Loucy (cell line): ENCODE data around the gene WBP1L.

Experiments
- H2AFZ ChIP-seq: fragments of 200-600 bp; sonication (generic); 2 replicates; pipeline ENCODE4 v1.6.0; 2016; ENCODE audit warnings: antibody characterized with exemption, mild to moderate bottlenecking, low read length, moderate library complexity
- H3F3A ChIP-seq: fragments of 200-600 bp; 2 replicates; pipeline ENCODE4 v1.6.0; 2016; ENCODE audit warnings: antibody characterized with exemption, low read depth, mild to moderate bottlenecking
- H3K27me3 ChIP-seq: fragments of 200-600 bp; sonication (generic); 2 replicates; pipeline ENCODE4 v1.6.1; 2014; ENCODE audit warnings: low read length, mild to moderate bottlenecking; ENCODE audit not compliant: insufficient read depth, poor library complexity, severe bottlenecking
- H3K36me3 ChIP-seq: fragments of 200-600 bp; sonication (generic); 2 replicates; pipeline ENCODE4 v1.6.1; 2016; ENCODE audit warnings: low read length; ENCODE audit not compliant: insufficient read depth
- H3K4me1 ChIP-seq: fragments of 200-600 bp; sonication (generic); 2 replicates; pipeline ENCODE4 v1.5.1; 2014; ENCODE audit warnings: low read length, mild to moderate bottlenecking; ENCODE audit not compliant: insufficient read depth, poor library complexity, severe bottlenecking
- H3K4me2 ChIP-seq: fragments of 200-600 bp; sonication (generic); 2 replicates; pipeline ENCODE4 v1.6.0; 2014; ENCODE audit warnings: antibody characterized with exemption, low read length, low read depth, mild to moderate bottlenecking; ENCODE audit not compliant: poor library complexity, severe bottlenecking
- H3K4me3 ChIP-seq: fragments of 200-600 bp; sonication (generic); 2 replicates; pipeline ENCODE4 v1.5.1; 2014; ENCODE audit warnings: low read length, mild to moderate bottlenecking, mixed read lengths; ENCODE audit not compliant: poor library complexity, severe bottlenecking
- H3K79me2 ChIP-seq: fragments of 200-600 bp; sonication (generic); 2 replicates; pipeline ENCODE4 v1.6.1; 2014; ENCODE audit warnings: low read length; ENCODE audit not compliant: insufficient read depth
- H3K9ac ChIP-seq: fragments of 200-600 bp; sonication (generic); 2 replicates; pipeline ENCODE4 v1.6.0; 2014; ENCODE audit warnings: mild to moderate bottlenecking, low read depth, low read length, moderate library complexity; ENCODE audit not compliant: poor library complexity, severe bottlenecking
- H3K9me2 ChIP-seq: fragments of 200-600 bp; sonication (generic); replicated peaks from 2 replicates; pipeline ENCODE4 v1.6.1; 2016; ENCODE audit warnings: low read depth, low read length, mixed read lengths
- H3K9me3 ChIP-seq: fragments of 200-600 bp; sonication (generic); 2 replicates; pipeline ENCODE4 v1.6.1; 2014; ENCODE audit warnings: mild to moderate bottlenecking, antibody characterized with exemption, low read length, low read depth; ENCODE audit not compliant: insufficient read depth
- H4K20me1 ChIP-seq: fragments of 200-600 bp; sonication (generic); 2 replicates; pipeline ENCODE4 v1.6.0; 2014; ENCODE audit warnings: antibody characterized with exemption, low read length, mild to moderate bottlenecking; ENCODE audit not compliant: insufficient read depth, poor library complexity, severe bottlenecking
- EZH2phosphoT487 ChIP-seq: fragments of 200-600 bp; IDR thresholded peaks from 2 replicates; pipeline ENCODE4 v1.6.1; 2018; ENCODE audit warnings: antibody characterized with exemption, mild to moderate bottlenecking, moderate library complexity, borderline replicate concordance
- TF ChIP-seq, protein P1 (sequence below): fragments of 200-600 bp; sonication (generic); conservative IDR thresholded peaks from 2 replicates; pipeline ENCODE4 v1.5.1; 2014; ENCODE audit warnings: mild to moderate bottlenecking, antibody characterized with exemption, low read length

The WBP1L gene

DNA sequence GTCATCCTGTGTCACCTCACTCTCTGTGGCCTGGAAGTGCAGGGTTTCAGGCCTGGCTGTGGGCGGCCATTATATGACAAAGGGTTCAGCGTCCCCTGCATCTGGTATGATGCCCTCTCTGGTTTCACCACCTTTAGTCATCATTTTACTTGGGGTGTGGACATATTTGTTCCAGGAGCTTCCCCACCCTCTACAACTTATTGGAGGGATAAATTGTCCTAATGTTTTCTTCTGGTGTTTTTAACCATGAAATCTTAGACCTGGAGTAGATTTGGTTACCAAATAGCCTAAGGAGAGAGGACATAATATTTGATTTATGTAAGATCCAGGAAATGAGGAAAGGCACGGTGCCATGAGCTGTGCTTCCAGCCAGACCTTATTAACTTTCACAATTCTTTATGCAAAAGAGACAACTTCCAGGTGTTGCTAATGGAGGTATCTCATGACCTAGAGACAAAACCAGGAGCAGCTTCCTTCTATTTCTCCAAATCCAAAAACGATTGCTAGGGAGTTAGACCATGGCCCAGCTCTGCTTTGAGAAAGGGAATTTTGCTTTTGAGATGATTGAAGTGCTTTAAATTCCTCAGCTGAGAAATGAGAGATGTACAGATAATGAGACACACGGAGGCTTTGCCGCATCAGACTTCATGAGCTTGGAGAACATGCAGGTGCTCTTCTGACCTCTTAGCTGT lies 20.9 kb downstream of the WBP1L start:
- H3K9me3 ChIP-seq = no peaks in the 10 kb centered on the region
- H3K4me2 ChIP-seq = no peak overlapping the region
- peaks cover 10% of the 10 kb centered on the region for H3K79me2 ChIP-seq

DNA sequence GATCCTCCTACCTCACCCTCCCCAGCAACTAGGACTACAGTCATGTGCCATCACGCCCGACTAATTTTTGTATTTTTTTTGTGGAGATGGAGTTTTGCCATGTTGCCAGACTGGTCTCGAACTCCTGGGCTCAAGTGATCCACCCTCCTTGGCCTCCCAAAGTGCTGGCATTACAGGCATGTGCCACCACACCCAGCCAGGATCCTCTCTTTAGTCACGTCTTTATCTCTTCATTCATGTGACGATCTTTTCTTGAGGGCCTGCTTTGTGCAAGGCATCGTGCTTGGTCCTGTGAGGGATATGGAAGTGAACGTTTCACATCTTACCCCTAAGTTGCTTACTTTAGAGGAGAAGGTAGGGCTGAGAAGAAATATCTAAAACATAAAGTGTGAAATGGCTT lies 21.6 kb downstream of the WBP1L start:
- Histone ChIP-seq H3K27me3 (no peaks in the 10 kb centered on the region), H4K20me1 (no peaks in the 10 kb centered on the region)

More for the DNA sequence above, 20.9 kb downstream of the WBP1L start:
- peaks cover 13% of the 10 kb centered on the region for H3K4me1 ChIP-seq
- no peak overlapping the region for H3K9ac ChIP-seq
- H3K4me3 ChIP-seq = no peak overlapping the region
- no peak overlapping the region for H2AFZ ChIP-seq
- no peak for TF ChIP-seq EZH2phosphoT487
- TF ChIP-seq, protein P1, sequence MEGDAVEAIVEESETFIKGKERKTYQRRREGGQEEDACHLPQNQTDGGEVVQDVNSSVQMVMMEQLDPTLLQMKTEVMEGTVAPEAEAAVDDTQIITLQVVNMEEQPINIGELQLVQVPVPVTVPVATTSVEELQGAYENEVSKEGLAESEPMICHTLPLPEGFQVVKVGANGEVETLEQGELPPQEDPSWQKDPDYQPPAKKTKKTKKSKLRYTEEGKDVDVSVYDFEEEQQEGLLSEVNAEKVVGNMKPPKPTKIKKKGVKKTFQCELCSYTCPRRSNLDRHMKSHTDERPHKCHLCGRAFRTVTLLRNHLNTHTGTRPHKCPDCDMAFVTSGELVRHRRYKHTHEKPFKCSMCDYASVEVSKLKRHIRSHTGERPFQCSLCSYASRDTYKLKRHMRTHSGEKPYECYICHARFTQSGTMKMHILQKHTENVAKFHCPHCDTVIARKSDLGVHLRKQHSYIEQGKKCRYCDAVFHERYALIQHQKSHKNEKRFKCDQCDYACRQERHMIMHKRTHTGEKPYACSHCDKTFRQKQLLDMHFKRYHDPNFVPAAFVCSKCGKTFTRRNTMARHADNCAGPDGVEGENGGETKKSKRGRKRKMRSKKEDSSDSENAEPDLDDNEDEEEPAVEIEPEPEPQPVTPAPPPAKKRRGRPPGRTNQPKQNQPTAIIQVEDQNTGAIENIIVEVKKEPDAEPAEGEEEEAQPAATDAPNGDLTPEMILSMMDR = no peak
- no peaks in the 10 kb centered on the region for H4K20me1 ChIP-seq
- no peaks in the 10 kb centered on the region for H3F3A ChIP-seq
- no peaks in the 10 kb centered on the region for H3K36me3 ChIP-seq
- H3K9me2 ChIP-seq = no peaks in the 10 kb centered on the region
- no peaks in the 10 kb centered on the region for H3K27me3 ChIP-seq

DNA sequence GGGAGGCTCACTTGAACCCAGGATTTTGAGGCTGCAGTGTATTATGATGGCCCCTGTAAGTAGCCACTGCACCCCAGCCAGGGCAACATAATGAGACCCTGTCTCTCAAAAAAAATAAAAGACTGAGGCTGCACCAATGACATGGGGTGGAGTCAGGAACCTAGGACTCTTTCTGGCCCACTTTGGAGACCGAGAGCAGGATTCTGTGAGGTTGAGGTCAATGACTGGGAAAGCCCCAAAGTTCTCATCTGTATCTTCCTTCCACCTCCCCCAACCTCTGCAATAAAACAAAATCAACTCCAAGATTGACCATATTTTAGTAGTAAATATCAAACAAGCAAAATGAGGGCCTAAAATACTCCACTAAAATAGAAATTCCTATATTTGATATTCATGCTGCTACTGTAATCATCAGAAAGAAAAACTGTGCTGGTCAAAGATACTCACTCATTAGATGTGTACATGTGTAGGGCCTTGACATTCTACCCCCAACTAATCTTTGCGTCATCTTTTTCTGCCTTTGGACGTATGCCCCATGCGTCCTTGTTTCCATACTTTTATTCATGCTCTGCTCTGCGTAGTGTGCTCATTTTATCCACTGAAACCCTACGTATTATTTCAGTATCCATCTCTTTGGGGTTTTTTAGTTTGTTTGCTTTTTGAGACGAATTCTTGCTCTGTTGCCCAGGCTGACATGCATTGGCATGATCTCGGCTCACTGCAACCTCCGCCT lies 23.8 kb downstream of the WBP1L start:
- Histone ChIP-seq H3K9me2 (no peaks in the 10 kb centered on the region), H3K36me3 (no peaks in the 10 kb centered on the region), H3K79me2 (peaks cover 4% of the 10 kb centered on the region; the same call in 1 of the 2 replicates), H3F3A (no peaks in the 10 kb centered on the region), H3K4me2 (no peak overlapping the region), H3K9me3 (no peaks in the 10 kb centered on the region), H3K9ac (no peak overlapping the region), H4K20me1 (no peaks in the 10 kb centered on the region), H2AFZ (no peak overlapping the region), H3K4me3 (no peak overlapping the region), H3K27me3 (no peaks in the 10 kb centered on the region), H3K4me1 (peaks cover 24% of the 10 kb centered on the region)
- TF ChIP-seq EZH2phosphoT487 = no peak
- TF ChIP-seq, protein P1 = no peak

More for the DNA sequence above, 21.6 kb downstream of the WBP1L start:
- Histone ChIP-seq H3F3A (no peaks in the 10 kb centered on the region), H3K9me2 (no peaks in the 10 kb centered on the region), H3K9ac (no peak overlapping the region), H3K4me3 (no peak overlapping the region), H2AFZ (no peak overlapping the region), H3K79me2 (peaks cover 4% of the 10 kb centered on the region; the same call in 1 of the 2 replicates), H3K4me2 (no peak overlapping the region), H3K4me1 (peaks cover 20% of the 10 kb centered on the region), H3K36me3 (no peaks in the 10 kb centered on the region), H3K9me3 (no peaks in the 10 kb centered on the region)
- TF ChIP-seq, protein P1 = no peak
- no peak for TF ChIP-seq EZH2phosphoT487
